G401 (cell line): ENCODE results near the gene GTPBP4. TPM values are rescaled to one million over a fixed set of nuclear protein-coding genes. Genes with fewer than 3 reads are reported as not detected.
"Not testable (repeated sequence)": the region's sequence is repeated elsewhere in the genome, so short reads cannot be mapped to it uniquely, and the experiment has no call there.

Experiments
- DNase-seq: peaks from one replicate; pipeline ENCODE4 v3.0.0-alpha.2; 2015; ENCODE audit warnings: low spot score
- in situ Hi-C: cut with HindIII; loops from 2 replicates; pipeline ENCODE4 v1.10.0; 2016; ENCODE audit warnings: low sequenced_read_pairs, mixed read lengths
- total RNA-seq: library from RNA; depleted of rRNA; stranded (reverse); fragments of >200 nt; shearing (Covaris generic); gene quantifications from 2 replicates; pipeline ENCODE4 v1.2.3, GENCODE V29; 2014

GTPBP4 gene
- total RNA-seq, 1 experiment from 2014 or later: 79.6 TPM

- in situ Hi-C loops: no loop called here
- no peak for DNase-seq
These were observed 22.5 kb downstream of the GTPBP4 start for GRCh38 chr10:1010703-1011102.

GRCh38 chr10:1011696-1012095, 23.5 kb downstream of the GTPBP4 start:
- in situ Hi-C loops: no loop called here
- DNase-seq: no peak

- no peak for DNase-seq
- in situ Hi-C loops: no loop called here
These were observed 27.5 kb downstream of the GTPBP4 start for GRCh38 chr10:1015688-1016087.

- no peak for DNase-seq
- in situ Hi-C loops: no loop called here
These were observed 31.1 kb downstream of the GTPBP4 start for GRCh38 chr10:1019362-1019761.

GRCh38 chr10:1020460-1020859, 32.2 kb downstream of the GTPBP4 start:
- in situ Hi-C loops: no loop called here
- no peak for DNase-seq

GRCh38 chr10:1020958-1021357, 32.7 kb downstream of the GTPBP4 start:
- no peak for DNase-seq
- in situ Hi-C loops: no loop called here

- peak; percentile 93 for DNase-seq
- in situ Hi-C loops: no loop called here
These were observed 34.2 kb downstream of the GTPBP4 start for GRCh38 chr10:1022413-1022812.

- in situ Hi-C loops: no loop called here
- no peak for DNase-seq
These were observed 35.9 kb downstream of the GTPBP4 start for GRCh38 chr10:1024103-1024502.

GRCh38 chr10:1025683-1026082, 37.4 kb downstream of the GTPBP4 start, which contains the start of gene IDI2:
Gene IDI2, minus strand, starts transcription at chr10:1025859. Its CDS starts 1,136 bp downstream, at chr10:1024723.
- DNase-seq: no peak
- in situ Hi-C loops: no loop called here

GRCh38 chr10:1026578-1026977, 38.3 kb downstream of the GTPBP4 start:
- no peak for DNase-seq
- in situ Hi-C loops: no loop called here

- in situ Hi-C loops: no loop called here
- no peak for DNase-seq
These were observed 41.6 kb downstream of the GTPBP4 start for GRCh38 chr10:1029838-1030237.

GRCh38 chr10:1033601-1034000, 45.4 kb downstream of the GTPBP4 start:
- DNase-seq: no peak
- in situ Hi-C loops: no loop called here

- in situ Hi-C loops: no loop called here
These were observed 46.5 kb downstream of the GTPBP4 start for GRCh38 chr10:1034758-1035157.

GRCh38 chr10:1035201-1035600, 47.0 kb downstream of the GTPBP4 start:
- DNase-seq: no peak
- in situ Hi-C loops: no loop called here

More at GRCh38 chr10:1034758-1035157, 46.5 kb downstream of the GTPBP4 start:
- DNase-seq: no peak

GRCh38 chr10:1036341-1036791, 48.1 kb downstream of the GTPBP4 start:
- in situ Hi-C loops: no loop called here
- DNase-seq: no peak

GRCh38 chr10:1037098-1037497, 48.9 kb downstream of the GTPBP4 start:
- in situ Hi-C loops: no loop called here
- DNase-seq: no peak

GRCh38 chr10:1038769-1039168, 50.5 kb downstream of the GTPBP4 start:
- in situ Hi-C loops: not testable (repeated sequence)

GRCh38 chr10:1040133-1040532, 51.9 kb downstream of the GTPBP4 start:
- in situ Hi-C loops: no loop called here
- no peak for DNase-seq

More at GRCh38 chr10:1038769-1039168, 50.5 kb downstream of the GTPBP4 start:
- DNase-seq: not testable (repeated sequence)

- in situ Hi-C loops: no loop called here
- no peak for DNase-seq
These were observed 53.3 kb downstream of the GTPBP4 start for GRCh38 chr10:1041514-1041913.

GRCh38 chr10:1043532-1043995, 55.3 kb downstream of the GTPBP4 start:
- in situ Hi-C loops: no loop called here
- DNase-seq: no peak

GRCh38 chr10:1044146-1044545, 55.9 kb downstream of the GTPBP4 start:
- in situ Hi-C loops: no loop called here
- DNase-seq: peak; percentile 37

GRCh38 chr10:1044964-1045363, 56.7 kb downstream of the GTPBP4 start:
- DNase-seq: no peak
- in situ Hi-C loops: no loop called here
